A673 (cell line): ENCODE data around the gene GBF1.

Source experiments
- EZH2 ChIP-seq: fragments of 200-600 bp; sonication (generic); IDR thresholded peaks from 2 replicates; pipeline ENCODE4 v1.6.1; 2017; ENCODE audit warnings: borderline replicate concordance, low read depth, mild to moderate bottlenecking, mixed read lengths, antibody characterized with exemption, low read length; ENCODE audit not compliant: poor library complexity, severe bottlenecking
- TF ChIP-seq, protein P1 (sequence below): fragments of 300-800, 200-600 bp; sonication (generic); conservative IDR thresholded peaks from 2 replicates; pipeline ENCODE4 v1.5.1; 2017; ENCODE audit warnings: low read depth, mild to moderate bottlenecking, antibody characterized with exemption, low read length, moderate library complexity, mixed read lengths

- TF ChIP-seq, protein P1, sequence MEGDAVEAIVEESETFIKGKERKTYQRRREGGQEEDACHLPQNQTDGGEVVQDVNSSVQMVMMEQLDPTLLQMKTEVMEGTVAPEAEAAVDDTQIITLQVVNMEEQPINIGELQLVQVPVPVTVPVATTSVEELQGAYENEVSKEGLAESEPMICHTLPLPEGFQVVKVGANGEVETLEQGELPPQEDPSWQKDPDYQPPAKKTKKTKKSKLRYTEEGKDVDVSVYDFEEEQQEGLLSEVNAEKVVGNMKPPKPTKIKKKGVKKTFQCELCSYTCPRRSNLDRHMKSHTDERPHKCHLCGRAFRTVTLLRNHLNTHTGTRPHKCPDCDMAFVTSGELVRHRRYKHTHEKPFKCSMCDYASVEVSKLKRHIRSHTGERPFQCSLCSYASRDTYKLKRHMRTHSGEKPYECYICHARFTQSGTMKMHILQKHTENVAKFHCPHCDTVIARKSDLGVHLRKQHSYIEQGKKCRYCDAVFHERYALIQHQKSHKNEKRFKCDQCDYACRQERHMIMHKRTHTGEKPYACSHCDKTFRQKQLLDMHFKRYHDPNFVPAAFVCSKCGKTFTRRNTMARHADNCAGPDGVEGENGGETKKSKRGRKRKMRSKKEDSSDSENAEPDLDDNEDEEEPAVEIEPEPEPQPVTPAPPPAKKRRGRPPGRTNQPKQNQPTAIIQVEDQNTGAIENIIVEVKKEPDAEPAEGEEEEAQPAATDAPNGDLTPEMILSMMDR = no peak
- no peak for TF ChIP-seq EZH2
Measured at GRCh38 chr10:102245932-102246251, 560 bp downstream of the GBF1 start.
